HUES6 (cell line): Measurements from ENCODE around the gene TGFB1.
"Not testable (repeated sequence)": the region's sequence is repeated elsewhere in the genome, so short reads cannot be mapped to it uniquely, and the experiment has no call there.

Experiments
- H3K27ac ChIP-seq: 2 replicates; pipeline ENCODE4 v1.7.0; 2013; ENCODE audit warnings: low read depth, mild to moderate bottlenecking, low read length, inconsistent platforms
- H3K27me3 ChIP-seq: 2 replicates; pipeline ENCODE4 v1.6.1; 2013; ENCODE audit warnings: low read length; ENCODE audit not compliant: control insufficient read depth, insufficient read depth
- H3K36me3 ChIP-seq: 2 replicates; pipeline ENCODE4 v1.6.1; 2013; ENCODE audit warnings: low read length; ENCODE audit not compliant: control insufficient read depth, insufficient read depth
- H3K4me1 ChIP-seq: 2 replicates; pipeline ENCODE4 v1.6.1; 2013; ENCODE audit warnings: low read length; ENCODE audit not compliant: control insufficient read depth, insufficient read depth
- H3K4me3 ChIP-seq: 2 replicates; pipeline ENCODE4 v1.5.1; 2013; ENCODE audit warnings: low read depth, low read length
- H3K9ac ChIP-seq: one replicate; pipeline ENCODE4 v1.6.1; 2013; ENCODE audit warnings: mild to moderate bottlenecking, low read length
- H3K9me3 ChIP-seq: 2 replicates; pipeline ENCODE4 v1.6.1; 2013; ENCODE audit warnings: low read depth, low read length; ENCODE audit not compliant: control insufficient read depth, insufficient read depth

The TGFB1 gene

GRCh38 chr19:41299046-41299754 is 54.5 kb downstream of the TGFB1 start:
- Histone ChIP-seq H3K4me1 (no peaks in the 10 kb centered on the region), H3K36me3 (peaks cover 100% of the 10 kb centered on the region), H3K27ac (no peak overlapping the region), H3K9ac (no peak overlapping the region), H3K9me3 (no peaks in the 10 kb centered on the region), H3K4me3 (no peak overlapping the region), H3K27me3 (no peaks in the 10 kb centered on the region)

DNA sequence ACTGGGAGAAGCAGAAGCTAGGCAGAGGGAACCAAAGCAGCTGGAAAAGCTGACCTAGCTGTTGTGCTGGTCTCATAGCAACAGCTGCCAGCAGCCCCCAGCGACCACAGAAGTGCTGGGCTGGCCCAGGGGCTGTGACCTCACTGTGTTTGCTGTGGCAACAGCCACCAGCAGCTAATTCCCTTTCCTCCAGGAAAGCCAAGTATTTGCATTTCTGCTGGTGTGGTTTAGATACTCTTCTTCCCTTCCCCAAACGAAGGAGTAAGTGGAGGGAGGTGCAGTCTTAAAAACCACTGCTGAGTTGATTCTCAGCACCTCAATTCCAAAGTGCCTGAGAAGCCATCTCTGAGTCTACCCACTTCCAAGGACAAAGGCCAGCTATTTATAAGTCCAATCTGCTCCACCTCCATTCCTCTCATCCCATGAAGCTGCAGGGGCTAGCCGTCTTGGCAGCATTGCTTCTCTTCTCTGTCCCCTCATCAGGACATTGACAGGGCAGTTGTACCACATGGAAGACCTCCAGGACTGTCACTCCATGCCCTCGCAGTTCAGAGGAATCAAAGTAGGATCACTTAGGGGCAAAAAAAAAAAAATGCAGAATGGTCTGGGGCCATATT is 55.3 kb downstream of the TGFB1 start:
- no peaks in the 10 kb centered on the region for H3K9me3 ChIP-seq
- no peaks in the 10 kb centered on the region for H3K4me1 ChIP-seq
- H3K9ac ChIP-seq, result no peak overlapping the region
- no peaks in the 10 kb centered on the region for H3K27me3 ChIP-seq
- H3K27ac ChIP-seq, result no peak overlapping the region
- H3K4me3 ChIP-seq, result no peak overlapping the region
- H3K36me3 ChIP-seq, result peaks cover 100% of the 10 kb centered on the region

GRCh38 chr19:41297628-41298347 is 55.9 kb downstream of the TGFB1 start:
- H3K4me1 ChIP-seq, result no peaks in the 10 kb centered on the region
- H3K9ac ChIP-seq, result no peak overlapping the region

GRCh38 chr19:41296433-41296871 is 57.3 kb downstream of the TGFB1 start:
- Histone ChIP-seq H3K9ac (no peak overlapping the region), H3K4me1 (no peaks in the 10 kb centered on the region)

More at GRCh38 chr19:41297628-41298347, 55.9 kb downstream of the TGFB1 start:
- Histone ChIP-seq H3K9me3 (no peaks in the 10 kb centered on the region), H3K27me3 (no peaks in the 10 kb centered on the region), H3K27ac (no peak overlapping the region), H3K4me3 (no peak overlapping the region), H3K36me3 (peaks cover 100% of the 10 kb centered on the region)

DNA sequence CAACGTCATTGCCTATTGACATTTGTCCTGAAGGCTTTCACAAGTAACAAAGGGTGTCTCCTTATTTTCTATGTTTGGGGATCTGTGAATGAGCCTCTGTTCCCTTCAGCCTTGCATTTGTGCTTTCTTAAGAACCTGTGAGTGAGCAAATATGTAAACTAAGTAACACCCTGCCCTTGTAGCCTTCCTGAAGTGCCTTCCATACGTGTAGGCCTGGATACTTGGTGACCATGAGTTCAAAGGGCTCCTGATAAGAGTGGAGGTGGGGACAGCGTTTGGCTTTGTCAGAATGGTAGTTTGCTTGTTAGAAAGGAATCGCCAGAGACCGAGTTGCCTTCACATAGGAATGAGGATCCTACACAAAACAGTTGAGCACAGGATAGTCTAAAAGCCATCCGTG is 58.2 kb downstream of the TGFB1 start:
- H3K27me3 ChIP-seq, result no peaks in the 10 kb centered on the region
- H3K9ac ChIP-seq, result no peak overlapping the region
- H3K9me3 ChIP-seq, result no peaks in the 10 kb centered on the region
- H3K4me3 ChIP-seq, result no peak overlapping the region
- H3K27ac ChIP-seq, result no peak overlapping the region
- H3K36me3 ChIP-seq, result peaks cover 99% of the 10 kb centered on the region
- no peaks in the 10 kb centered on the region for H3K4me1 ChIP-seq

More at GRCh38 chr19:41296433-41296871, 57.3 kb downstream of the TGFB1 start:
- Histone ChIP-seq H3K9me3 (no peaks in the 10 kb centered on the region), H3K36me3 (peaks cover 100% of the 10 kb centered on the region), H3K27me3 (no peaks in the 10 kb centered on the region), H3K4me3 (no peak overlapping the region), H3K27ac (no peak overlapping the region)

GRCh38 chr19:41294393-41294792 is 59.3 kb downstream of the TGFB1 start:
- Histone ChIP-seq H3K9ac (no peak overlapping the region), H3K27ac (no peak overlapping the region), H3K27me3 (no peaks in the 10 kb centered on the region), H3K4me3 (no peak overlapping the region), H3K36me3 (peaks cover 99% of the 10 kb centered on the region), H3K9me3 (no peaks in the 10 kb centered on the region), H3K4me1 (no peaks in the 10 kb centered on the region)

GRCh38 chr19:41289814-41290213 is 63.9 kb downstream of the TGFB1 start:
- H3K36me3 ChIP-seq, result peaks cover 96% of the 10 kb centered on the region
- H3K4me3 ChIP-seq, H3K4me1 ChIP-seq, H3K9ac ChIP-seq, H3K27me3 ChIP-seq, H3K27ac ChIP-seq, H3K9me3 ChIP-seq: not testable (repeated sequence)

GRCh38 chr19:41288673-41289530 is 64.8 kb downstream of the TGFB1 start:
- Histone ChIP-seq H3K4me1 (peaks cover 8% of the 10 kb centered on the region; the same call in 1 of the 2 replicates), H3K9ac (no peak overlapping the region), H3K27me3 (no peaks in the 10 kb centered on the region), H3K4me3 (no peak overlapping the region), H3K9me3 (no peaks in the 10 kb centered on the region), H3K27ac (no peak overlapping the region), H3K36me3 (peaks cover 96% of the 10 kb centered on the region)
